ENCODE results near the gene WDR35.

DNA sequence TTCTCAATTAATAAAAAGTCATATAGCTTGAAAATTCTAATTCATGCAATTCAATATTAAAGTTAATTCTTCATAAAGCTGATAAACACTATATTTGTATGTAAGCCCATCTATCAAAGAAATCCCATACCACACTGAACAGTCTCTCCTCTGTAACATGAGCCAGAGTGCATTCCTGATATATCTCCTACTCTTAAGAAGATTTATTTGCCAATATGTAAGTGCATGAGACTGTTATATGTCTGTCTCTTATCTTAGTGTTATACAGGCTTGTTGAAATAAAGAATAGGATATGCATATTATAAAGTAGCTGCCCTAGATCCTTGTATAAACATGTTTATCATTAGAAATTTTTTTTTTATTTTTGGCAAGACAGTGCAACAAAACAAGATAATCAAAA is 47.7 kb downstream of the WDR35 start:
- TF ChIP-seq POLR2A (IDR thresholded peaks at IDR 0.05; ENCODE audit: low read length): no peak
- TF ChIP-seq GATA1 (IDR thresholded peaks at IDR 0.05; ENCODE audit: low read depth, low read length): no peak
